ENCODE data around the gene TFCP2L1. TPM values are rescaled to one million over a fixed set of nuclear protein-coding genes. Genes with fewer than 3 reads are reported as not detected.
"Not testable (repeated sequence)": the region's sequence is repeated elsewhere in the genome, so short reads cannot be mapped to it uniquely, and the experiment has no call there.

TFCP2L1 gene
- 100 to 1,000 TPM in 1 of 2 donors, 10 to 100 TPM in 1; 54.2 to 103 TPM for total RNA-seq

DNA sequence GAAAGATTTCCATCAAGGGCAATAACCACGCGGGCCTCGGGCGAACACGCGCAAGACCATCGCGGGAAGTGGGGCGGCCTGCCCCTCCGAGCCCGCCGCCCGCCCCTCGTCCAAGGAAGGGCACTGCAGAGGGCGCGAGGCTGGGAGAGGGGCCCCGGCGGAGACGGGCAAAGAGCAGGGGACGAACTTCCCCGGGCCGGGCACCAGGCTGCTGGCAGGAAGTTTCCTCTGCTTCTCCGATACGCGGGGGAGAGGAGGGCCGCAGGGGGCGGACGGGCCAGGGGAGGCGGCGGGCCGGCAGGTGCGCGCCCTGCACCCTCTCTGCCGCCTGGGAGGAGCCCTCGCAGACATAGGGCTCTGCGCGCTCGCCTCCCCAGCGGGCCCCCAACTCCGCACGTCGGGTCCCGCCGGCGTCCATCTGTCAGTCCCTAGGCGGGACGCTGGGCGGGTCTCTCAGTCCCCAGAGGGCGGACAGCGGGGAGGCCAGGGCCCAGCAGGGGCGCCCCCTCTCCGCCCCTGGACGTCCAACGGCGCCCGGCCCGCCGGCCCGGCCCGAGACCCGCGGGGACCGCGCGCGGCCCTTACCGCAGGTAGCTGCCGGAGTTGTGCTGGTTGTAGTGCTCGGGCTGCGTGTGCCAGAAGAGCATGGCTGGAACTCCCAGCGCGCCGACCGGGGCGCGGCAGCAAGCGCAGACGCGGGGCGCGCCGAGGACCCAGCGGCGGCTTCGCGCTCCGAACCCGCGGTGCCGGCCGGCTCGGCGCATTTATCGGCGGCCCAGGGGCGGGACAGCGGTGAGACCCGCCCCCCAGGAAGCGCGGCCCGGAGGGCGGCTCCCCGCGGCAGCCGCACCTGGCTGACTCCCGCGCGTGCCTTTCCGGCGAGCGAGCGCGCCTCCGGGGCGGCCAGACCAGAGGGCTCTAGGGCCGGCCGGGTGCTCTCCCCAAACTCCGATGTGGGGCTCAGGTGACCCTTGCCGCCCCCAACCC lies at the start of gene TFCP2L1:
TSS of gene TFCP2L1 (minus strand) at position 740 of the 987 bp plus-strand sequence. CDS start at position 647, 93 bp downstream.
- H3K4me3 ChIP-seq, result peak within 1 kb of the TSS; percentile 75
- peaks cover 8% of the 10 kb centered on the region for H3K27me3 ChIP-seq
- intact Hi-C loops (cut with DNase I), result no loop called here
- H3K9me3 ChIP-seq, result no peaks in the 10 kb centered on the region
- DNase-seq, result peak; percentile 76
- H3K36me3 ChIP-seq, result no peaks in the 10 kb centered on the region
- no peaks in the 10 kb centered on the region for H3K4me1 ChIP-seq
- no peak for TF ChIP-seq CTCF (IDR thresholded peaks at IDR 0.05)
- H3K9ac ChIP-seq (ENCODE audit: low read depth in 2 of 2, low read length in 2 of 2), result peak within 1 kb of the TSS; percentile 81 to 93
- peak within 1 kb of the TSS; percentile 86 for H3K27ac ChIP-seq

- Histone ChIP-seq H3K36me3 (no peaks in the 10 kb centered on the region), H3K9me3 (no peaks in the 10 kb centered on the region), H3K4me3 (no peak overlapping the region), H3K27me3 (no peaks in the 10 kb centered on the region), H3K27ac (no peak overlapping the region), H3K4me1 (peaks cover 4% of the 10 kb centered on the region), H3K9ac (ENCODE audit: low read depth in 2 of 2, low read length in 2 of 2) (no peak overlapping the region)
- no peak for DNase-seq
- intact Hi-C loops (cut with DNase I), result no loop called here
- TF ChIP-seq CTCF (IDR thresholded peaks at IDR 0.05), result no peak
Measured at GRCh38 chr2:121333834-121334558, 49.0 kb upstream of the TFCP2L1 start.

DNA sequence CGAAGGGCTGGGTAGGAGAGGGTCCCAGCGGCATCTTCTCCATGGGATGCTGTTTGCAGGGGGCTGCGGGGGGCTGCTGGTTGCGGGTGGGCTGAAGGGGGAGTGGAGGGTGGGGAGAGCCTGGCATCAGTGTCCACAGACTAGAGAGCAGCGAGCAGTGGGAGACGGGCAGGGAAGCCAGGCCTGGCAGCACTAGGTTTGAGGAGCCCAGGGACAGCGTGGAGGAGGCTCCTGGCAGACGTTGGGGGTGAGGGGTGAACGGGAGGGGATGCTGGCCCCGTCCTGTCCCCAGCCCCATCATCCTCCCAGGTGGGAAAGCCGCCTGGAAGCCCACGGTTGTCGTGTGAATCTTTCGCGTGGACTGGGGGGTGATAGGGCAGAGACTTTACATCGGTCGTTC lies 48.2 kb upstream of the TFCP2L1 start:
- no peak overlapping the region for H3K27ac ChIP-seq
- peaks cover 4% of the 10 kb centered on the region for H3K4me1 ChIP-seq
- H3K9ac ChIP-seq (ENCODE audit: low read depth in 2 of 2, low read length in 2 of 2), result no peak overlapping the region
- H3K27me3 ChIP-seq, result no peaks in the 10 kb centered on the region
- DNase-seq, result no peak
- no peaks in the 10 kb centered on the region for H3K36me3 ChIP-seq
- H3K9me3 ChIP-seq, result no peaks in the 10 kb centered on the region
- intact Hi-C loops (cut with DNase I), result no loop called here
- TF ChIP-seq CTCF (IDR thresholded peaks at IDR 0.05), result no peak
- H3K4me3 ChIP-seq, result no peak overlapping the region

DNA sequence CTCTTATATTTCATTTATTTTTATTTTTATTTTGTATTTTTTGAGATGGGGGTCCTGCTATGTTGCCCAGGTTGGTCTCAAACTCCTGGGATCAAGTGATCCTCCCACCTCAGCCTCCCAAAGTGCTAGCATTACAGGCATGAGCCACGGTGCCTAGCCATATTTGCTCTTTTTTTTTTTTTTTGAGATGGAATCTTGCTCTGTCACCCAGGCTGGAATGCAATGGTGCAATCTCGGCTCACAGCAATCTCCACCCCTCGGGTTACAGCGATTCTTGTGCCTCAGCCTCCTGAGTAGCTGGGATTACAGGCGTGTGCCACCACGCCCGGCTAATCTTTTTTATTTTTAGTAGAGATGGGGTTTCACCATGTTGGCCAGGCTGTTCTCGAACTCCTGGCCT lies 46.3 kb upstream of the TFCP2L1 start:
- H3K27me3 ChIP-seq; H3K9me3 ChIP-seq; H3K36me3 ChIP-seq; DNase-seq; H3K4me3 ChIP-seq; H3K27ac ChIP-seq; H3K4me1 ChIP-seq; H3K9ac ChIP-seq (ENCODE audit: low read depth in 2 of 2, low read length in 2 of 2); intact Hi-C loops (cut with DNase I): not testable (repeated sequence)

GRCh38 chr2:121330921-121331320 lies 45.9 kb upstream of the TFCP2L1 start:
- Histone ChIP-seq H3K9ac (ENCODE audit: low read depth in 2 of 2, low read length in 2 of 2) (no peak overlapping the region), H3K27me3 (no peaks in the 10 kb centered on the region), H3K4me1 (peaks cover 4% of the 10 kb centered on the region), H3K36me3 (no peaks in the 10 kb centered on the region), H3K9me3 (no peaks in the 10 kb centered on the region), H3K4me3 (no peak overlapping the region), H3K27ac (no peak overlapping the region)
- DNase-seq, result no peak
- intact Hi-C loops (cut with DNase I), result no loop called here
- TF ChIP-seq CTCF (IDR thresholded peaks at IDR 0.05), result no peak
